ENCODE measurements around the gene TIMM10.

TIMM10 gene

DNA sequence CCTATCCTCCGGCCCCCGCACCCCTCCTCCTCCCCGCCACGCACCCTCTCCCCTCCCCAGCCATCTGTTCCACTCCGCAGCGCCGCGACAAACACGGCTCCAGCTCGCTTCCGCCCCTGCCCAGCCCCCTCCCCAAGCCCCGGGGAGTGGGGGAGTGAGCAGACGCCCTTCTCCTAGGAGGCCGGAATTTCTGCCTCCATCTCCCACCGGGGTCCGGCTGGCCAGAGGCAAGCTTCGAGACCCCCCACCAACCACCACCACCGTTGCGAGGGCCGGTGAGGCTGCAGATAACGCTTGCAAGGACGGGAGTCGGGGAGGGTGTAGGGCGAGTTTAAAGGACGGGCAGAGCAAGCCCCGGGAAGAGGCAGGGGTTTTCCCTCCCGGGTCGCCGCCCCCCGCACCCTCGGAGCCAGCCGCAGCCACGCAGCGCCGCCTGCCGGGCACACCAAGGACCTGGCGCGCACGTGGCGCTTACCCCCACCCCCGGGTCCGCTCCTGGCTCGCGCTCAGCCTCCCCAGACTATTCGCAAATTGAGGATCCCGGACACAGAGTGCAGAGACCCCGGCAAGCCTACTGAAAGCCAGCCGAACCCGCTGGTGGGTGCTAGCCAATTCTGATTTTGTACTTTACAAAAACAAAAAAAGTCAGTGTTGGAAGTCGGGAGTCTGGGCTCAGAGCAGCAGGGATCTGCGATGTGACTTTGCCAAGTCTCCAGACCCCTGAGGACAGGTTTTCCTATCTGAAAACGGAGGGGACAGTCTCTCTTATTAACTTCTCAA lies 47.6 kb downstream of the TIMM10 start:
- DNase-seq (ENCODE audit: low read depth): no peak

DNA sequence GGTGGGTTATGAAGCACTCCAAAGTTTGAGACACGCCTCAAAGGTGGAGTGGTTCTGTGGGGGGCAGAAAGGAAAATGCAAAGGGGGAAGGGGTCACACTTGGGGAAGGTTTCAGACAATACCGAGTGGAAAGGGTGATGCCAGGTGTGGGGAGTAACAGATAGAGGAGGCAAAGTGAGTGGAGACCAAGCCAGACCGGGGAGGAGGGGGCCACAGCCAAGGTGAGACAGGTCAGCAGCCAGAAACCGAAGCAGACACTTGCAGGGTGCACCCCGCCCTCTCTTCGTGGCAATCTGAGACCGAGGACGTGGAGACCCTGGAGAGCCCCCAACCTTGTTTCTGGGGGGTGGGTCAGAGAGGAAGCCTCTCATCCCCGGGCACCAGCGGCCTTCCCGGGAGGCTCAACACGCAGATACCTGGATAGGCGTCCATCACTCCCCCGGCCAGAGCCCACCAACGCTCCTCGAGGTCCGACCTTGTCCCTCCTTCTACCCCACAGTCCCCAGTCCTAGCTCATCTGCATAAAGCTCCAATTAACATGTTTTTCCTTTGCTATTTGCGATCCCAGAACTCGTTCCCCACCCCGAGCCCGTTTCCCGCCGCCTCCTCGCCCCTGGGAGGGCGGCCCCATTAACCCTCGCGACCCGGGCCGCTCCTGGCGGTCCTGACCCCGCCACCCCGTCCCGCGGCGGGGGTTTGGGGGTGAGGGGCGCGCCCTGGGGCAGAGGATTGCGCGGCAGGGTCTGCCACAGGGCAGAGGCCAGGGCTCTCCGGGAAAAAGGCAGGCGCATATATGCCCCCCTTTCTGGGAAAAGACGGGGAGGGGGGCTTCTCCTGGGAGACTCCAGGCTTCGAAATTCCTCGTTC lies 48.4 kb downstream of the TIMM10 start:
- DNase-seq (ENCODE audit: low read depth): no peak

DNA sequence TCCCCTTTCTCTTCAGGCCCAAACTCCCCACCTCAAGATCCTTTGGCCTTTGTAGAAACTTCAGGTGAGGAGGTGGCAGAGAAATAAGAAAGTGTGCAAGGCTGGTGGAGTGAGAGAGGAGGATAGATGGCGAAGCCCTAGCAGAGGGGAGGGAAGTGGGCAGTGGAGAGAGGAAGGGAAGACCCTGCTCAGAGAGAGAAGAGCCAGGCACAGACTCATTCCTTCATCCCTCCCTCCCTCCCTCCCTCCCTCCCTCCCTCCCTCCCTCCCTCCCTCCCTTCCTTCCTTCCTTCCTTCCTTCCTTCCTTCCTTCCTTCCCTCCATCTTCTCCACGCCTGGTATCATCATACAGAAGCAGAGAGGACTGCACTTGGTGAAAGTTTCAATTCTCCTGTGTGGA lies 49.2 kb downstream of the TIMM10 start:
- no peak for DNase-seq (ENCODE audit: low read depth)

DNA sequence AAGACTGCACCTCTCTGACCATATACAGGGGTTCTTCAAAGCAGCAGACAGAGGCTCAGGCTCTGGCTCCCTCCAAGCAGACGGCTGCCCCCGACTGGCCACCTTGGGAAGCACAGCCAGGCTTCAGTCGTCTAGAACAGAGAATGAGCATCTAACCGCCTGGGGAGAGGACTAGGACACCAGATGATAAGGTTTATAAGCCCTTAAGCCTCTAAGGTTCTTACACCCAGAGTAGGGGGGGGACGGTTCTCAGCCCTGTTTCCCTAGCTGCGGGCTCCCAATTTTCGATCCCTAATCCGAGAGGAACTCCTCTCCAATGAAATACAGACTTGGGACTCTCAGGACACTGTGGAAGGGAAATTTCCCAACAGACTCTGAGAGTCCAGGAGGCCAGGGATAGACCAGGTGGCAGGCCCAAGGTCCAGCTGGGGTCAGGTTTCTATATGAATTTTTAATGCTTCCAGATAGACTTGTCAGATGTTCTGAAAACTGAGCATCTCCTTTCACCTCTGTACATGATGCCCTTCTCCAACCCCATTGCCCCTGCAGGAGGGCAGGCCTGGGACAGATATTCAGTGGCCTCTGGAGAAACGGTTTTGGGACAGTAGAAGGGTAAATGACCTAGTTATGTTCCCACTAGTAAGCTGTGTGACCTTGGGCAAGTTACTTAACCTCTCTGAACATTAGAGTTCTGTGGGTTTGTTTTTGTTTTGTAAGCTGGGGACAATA lies 50.0 kb downstream of the TIMM10 start:
- DNase-seq (ENCODE audit: low read depth): peak; percentile 26

DNA sequence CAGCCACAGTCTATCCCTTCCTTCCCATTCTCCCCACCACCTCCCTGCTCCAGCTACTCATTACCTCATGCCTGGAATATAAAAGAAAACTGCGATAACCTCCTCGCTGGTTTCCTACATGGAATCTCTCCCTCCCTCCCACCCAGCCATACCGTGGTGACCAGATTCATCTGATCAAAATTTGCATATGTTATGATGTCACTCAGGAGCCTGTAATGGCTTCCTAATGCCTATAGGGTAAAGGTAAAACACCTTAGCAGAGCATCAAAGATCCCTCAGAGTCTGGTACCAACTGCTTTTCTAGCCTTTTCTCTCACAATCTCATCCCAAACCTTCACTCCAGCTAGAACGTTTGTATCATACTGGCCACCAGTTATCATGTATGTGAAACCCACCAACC lies 50.6 kb downstream of the TIMM10 start:
- DNase-seq (ENCODE audit: low read depth): no peak

DNA sequence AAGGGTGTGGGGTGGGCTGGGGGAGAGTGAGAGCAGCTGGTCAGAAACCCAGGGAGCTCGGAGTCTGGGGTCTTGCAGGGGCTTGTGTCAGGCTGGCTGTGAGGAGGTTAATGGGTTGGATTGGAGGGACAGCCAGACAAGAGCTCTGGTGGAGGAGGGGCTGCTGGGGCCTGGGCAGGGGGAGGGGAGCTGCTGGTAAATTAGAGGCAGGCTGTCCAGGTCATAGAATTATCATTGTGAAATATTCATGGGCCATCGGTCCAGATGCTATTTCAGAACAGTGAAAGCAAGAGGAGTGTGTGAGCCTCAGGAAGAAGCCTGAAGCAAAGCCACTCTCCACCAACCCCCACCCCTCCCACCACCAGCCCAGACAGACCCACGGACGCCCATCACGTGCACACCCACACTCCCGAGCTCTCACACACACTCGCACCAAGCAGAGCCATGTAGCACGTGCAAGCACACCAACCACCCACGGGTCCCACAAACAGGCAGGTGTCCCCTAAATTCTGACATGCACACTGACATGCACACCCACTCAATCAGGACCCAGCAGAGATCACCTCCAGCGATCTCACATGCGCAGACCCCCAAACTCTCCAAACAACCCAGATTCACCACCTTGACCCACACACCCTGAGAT lies 51.4 kb downstream of the TIMM10 start:
- no peak for DNase-seq (ENCODE audit: low read depth)

Measured in fibroblast of gingiva (primary cell).